Activated CD8-positive, alpha-beta T cell treated with anti-CD3 and anti-CD28 coated beads for 36 hours (primary cell): ENCODE measurements around the gene UVRAG. TPM values are rescaled to one million over a fixed set of nuclear protein-coding genes. Genes with fewer than 3 reads are reported as not detected.

ENCODE experiments used
- ATAC-seq: fragments of 200-7000 bp; cut with Tn5 transposase; one replicate; pipeline ENCODE4 v1.10.0; 2021; ENCODE audit warnings: mild to moderate bottlenecking, moderate library complexity
- CTCF ChIA-PET: fragments of 350-600 bp; sonication (Branson Sonifier 250); formaldehyde crosslinking; loops from one replicate; lab custom pipeline; 2021; ENCODE audit warnings: antibody characterized with exemption; lab: Charles Lee
- POLR2A ChIA-PET: fragments of 350-600 bp; sonication (Branson Sonifier 250); formaldehyde crosslinking; loops from one replicate; lab custom pipeline; 2021; ENCODE audit warnings: antibody characterized with exemption; lab: Charles Lee
- DNase-seq: peaks from one replicate; pipeline ENCODE4 v3.0.0-alpha.2; 2020
- H3K27ac Mint-ChIP-seq: one replicate; pipeline ENCODE4 v1.8.0; 2021; ENCODE audit warnings: mild to moderate bottlenecking, mixed read lengths
- H3K27me3 Mint-ChIP-seq: one replicate; pipeline ENCODE4 v1.8.0; 2021; ENCODE audit warnings: mixed read lengths
- H3K36me3 Mint-ChIP-seq: one replicate; pipeline ENCODE4 v1.8.0; 2021; ENCODE audit warnings: low read depth, mixed read lengths
- H3K4me1 Mint-ChIP-seq: one replicate; pipeline ENCODE4 v1.8.0; 2021; ENCODE audit warnings: low read depth, mixed read lengths
- H3K4me3 Mint-ChIP-seq: one replicate; pipeline ENCODE4 v1.8.0; 2021; ENCODE audit warnings: mild to moderate bottlenecking, moderate library complexity, mixed read lengths
- H3K9me3 Mint-ChIP-seq: one replicate; pipeline ENCODE4 v1.8.0; 2021; ENCODE audit warnings: mixed read lengths
- intact Hi-C: fragments of 100-400 bp; cut with micrococcal nuclease; formaldehyde crosslinking; loops from one replicate; pipeline ENCODE4 v1.10.0; 2022
- total RNA-seq, 2 experiments: library from RNA; stranded (reverse); gene quantifications; one replicate each; pipeline ENCODE4 v1.2.3, GENCODE V29; 2021
- TF ChIP-seq, protein P1 (sequence below): fragments of 200-600 bp; IDR thresholded peaks from one replicate; pipeline ENCODE4 v1.8.0; 2022; ENCODE audit warnings: antibody characterized with exemption, mild to moderate bottlenecking

UVRAG gene
- total RNA-seq, 2 experiments from 2014 or later: 14.4 to 15.7 TPM

DNA sequence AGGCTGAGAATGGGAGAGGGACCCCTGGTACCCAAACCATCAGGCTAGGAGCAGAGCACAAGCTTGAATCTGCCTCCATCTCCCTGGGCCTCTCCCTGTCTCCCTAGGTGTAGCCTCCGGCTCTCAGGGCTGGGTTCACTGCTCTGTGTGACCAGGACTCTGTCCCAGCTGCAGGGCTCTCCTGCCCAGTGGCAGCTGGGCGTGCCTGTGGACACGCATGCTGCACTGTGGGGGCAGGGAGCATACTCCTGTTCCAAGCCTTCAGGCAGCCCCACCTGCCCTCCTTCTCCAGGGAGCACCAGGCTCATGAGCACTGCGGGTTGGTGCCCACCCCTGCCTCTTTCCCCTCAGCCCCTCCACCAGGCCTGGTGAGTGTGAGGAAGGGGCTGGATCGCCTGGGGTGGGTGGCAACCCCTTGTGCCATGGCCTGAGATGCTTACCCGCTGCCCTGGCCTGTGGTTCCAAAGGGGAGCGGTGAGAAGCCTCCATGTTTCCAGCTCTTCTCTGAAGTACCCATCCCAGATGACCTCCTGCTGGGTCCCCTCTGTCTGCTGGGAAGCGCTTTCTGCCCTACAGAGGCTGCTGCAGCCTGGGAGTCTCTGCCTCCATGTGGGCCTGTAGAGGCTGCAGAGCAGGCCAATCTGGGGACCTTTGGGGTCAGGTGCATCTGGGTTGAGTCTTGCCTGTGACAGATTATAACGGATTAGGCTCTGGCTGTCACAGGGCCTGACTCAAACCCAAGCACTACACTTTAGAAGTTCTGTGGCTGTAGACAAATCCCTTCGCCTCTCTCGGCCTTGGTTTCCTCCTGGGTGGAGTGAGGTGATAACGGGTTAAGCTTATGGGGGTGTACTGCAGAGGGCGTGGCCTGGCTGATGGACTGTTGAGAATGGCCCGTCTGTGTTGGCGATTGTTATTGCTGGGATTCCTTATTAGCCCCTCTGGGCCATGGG lies 347.6 kb downstream of the UVRAG start:
- DNase-seq (no peak), ATAC-seq (no peak)
- intact Hi-C loops: no loop called here
- H3K27ac Mint-ChIP-seq: no peak overlapping the region
- no peaks in the 10 kb centered on the region for H3K27me3 Mint-ChIP-seq
- H3K4me3 Mint-ChIP-seq: no peak overlapping the region
- no peaks in the 10 kb centered on the region for H3K9me3 Mint-ChIP-seq
- no peaks in the 10 kb centered on the region for H3K36me3 Mint-ChIP-seq
- TF ChIP-seq, protein P1, sequence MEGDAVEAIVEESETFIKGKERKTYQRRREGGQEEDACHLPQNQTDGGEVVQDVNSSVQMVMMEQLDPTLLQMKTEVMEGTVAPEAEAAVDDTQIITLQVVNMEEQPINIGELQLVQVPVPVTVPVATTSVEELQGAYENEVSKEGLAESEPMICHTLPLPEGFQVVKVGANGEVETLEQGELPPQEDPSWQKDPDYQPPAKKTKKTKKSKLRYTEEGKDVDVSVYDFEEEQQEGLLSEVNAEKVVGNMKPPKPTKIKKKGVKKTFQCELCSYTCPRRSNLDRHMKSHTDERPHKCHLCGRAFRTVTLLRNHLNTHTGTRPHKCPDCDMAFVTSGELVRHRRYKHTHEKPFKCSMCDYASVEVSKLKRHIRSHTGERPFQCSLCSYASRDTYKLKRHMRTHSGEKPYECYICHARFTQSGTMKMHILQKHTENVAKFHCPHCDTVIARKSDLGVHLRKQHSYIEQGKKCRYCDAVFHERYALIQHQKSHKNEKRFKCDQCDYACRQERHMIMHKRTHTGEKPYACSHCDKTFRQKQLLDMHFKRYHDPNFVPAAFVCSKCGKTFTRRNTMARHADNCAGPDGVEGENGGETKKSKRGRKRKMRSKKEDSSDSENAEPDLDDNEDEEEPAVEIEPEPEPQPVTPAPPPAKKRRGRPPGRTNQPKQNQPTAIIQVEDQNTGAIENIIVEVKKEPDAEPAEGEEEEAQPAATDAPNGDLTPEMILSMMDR: no peak
- H3K4me1 Mint-ChIP-seq: peaks cover 1% of the 10 kb centered on the region
- CTCF ChIA-PET: interaction anchor here (3.0 kb wide), 1 partner anchor 10 kb away, joined by 16 read pairs; no protein-coding TSS in a partner anchor
- POLR2A ChIA-PET: no interaction called here

DNA sequence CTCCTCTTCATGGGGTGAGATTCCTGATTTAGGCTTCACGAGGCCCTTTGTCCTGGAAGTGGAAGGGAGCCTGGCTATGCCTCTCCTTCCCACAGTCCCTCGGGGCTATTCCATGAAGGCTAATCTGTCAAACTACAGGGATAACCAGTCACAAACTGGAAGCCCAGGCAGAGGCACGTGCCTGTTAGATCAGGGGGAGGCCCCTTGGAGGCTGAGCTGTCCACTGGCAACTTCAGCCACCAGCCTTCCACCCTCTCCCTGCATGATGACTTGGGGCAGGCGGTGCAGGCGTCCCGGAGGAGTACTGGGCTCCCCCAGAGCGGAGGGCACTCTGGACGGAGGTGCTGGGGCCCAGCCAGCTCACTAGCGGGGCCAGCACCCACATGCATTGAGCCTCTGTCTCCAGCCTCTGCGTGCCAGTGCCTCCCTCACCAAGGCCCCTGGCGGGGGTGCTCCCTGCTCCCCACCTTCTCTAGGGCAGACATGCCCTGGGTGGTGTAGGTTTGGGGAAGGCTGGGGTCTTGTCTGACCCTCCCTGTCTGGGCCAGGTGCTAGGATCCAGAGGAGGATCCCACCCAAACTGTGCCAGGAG lies 348.4 kb downstream of the UVRAG start:
- H3K4me1 Mint-ChIP-seq: peaks cover 1% of the 10 kb centered on the region
- TF ChIP-seq, protein P1: no peak
- H3K36me3 Mint-ChIP-seq: no peaks in the 10 kb centered on the region
- ATAC-seq (no peak), DNase-seq (no peak)
- intact Hi-C loops: no loop called here
- no peak overlapping the region for H3K4me3 Mint-ChIP-seq
- POLR2A ChIA-PET: no interaction called here
- no peaks in the 10 kb centered on the region for H3K9me3 Mint-ChIP-seq
- no peaks in the 10 kb centered on the region for H3K27me3 Mint-ChIP-seq
- CTCF ChIA-PET: interaction anchor here (3.0 kb wide), 1 partner anchor 11 kb away, joined by 16 read pairs; no protein-coding TSS in a partner anchor
- no peak overlapping the region for H3K27ac Mint-ChIP-seq

DNA sequence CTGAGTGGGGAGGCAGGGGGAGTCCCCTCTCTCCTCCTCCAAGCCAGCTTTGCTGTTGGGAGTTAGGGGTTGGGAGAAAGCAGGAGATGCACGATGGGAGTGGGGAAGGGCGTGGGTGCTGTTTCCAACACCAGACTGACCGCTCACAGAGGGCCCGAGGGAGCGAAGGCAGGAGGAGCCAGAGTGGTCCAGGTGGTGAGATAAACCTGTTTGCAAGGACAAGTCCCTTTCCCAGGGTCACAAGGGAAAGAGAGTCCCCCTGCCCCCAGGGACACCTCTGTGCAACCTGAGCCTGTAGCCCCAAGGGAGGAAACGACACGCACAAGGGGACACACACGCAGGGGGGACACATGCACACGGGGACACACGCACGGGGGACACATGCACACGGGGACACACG lies 349.1 kb downstream of the UVRAG start:
- POLR2A ChIA-PET: no interaction called here

DNA sequence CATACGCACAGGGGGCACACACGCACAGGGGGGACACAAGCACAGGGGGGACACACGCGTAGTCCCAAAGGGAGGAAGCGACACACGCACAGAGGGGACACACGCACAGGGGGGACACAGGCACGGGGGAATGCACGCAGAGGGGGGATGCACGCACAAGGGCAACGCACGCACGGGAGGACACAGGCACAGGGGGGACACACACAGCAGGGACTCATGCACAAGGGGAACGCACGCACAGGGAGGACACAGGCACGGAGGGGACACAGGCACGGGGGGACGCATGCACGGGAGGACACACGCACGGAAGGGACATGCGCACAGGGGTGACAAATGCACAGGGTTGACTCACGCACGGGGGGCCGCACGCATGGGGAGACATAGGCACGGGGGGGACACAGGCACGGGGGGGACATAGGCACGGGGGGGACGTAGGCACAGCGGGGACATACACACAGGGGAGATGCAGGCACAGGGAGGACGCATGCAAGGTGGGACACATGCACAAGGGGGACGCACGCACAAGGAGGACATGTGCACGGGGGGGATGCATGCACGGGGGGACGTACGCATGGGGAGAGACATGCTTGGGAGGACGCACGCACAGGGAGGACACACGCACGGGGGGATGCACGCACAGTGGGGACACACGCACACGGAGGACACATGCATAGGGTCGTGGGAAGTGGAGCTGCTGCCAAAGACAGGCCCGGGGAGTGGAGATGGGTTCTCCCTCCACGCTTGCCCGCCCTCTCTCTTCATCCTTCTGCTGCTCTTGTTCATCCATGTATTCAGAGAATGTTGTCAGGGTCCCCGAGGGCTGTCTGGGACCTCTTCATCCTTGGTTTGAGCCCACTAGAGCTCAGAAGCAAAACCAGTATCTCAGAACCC lies 350.1 kb downstream of the UVRAG start:
- Mint-ChIP-seq H3K9me3 (no peaks in the 10 kb centered on the region), H3K4me1 (peaks cover 1% of the 10 kb centered on the region), H3K36me3 (no peaks in the 10 kb centered on the region), H3K4me3 (no peak overlapping the region), H3K27ac (no peak overlapping the region), H3K27me3 (no peaks in the 10 kb centered on the region)
- intact Hi-C loops: no loop called here
- POLR2A ChIA-PET: no interaction called here
- TF ChIP-seq, protein P1: no peak
- CTCF ChIA-PET: interaction anchor here (1.8 kb wide), 1 partner anchor 13 kb away, joined by 7 read pairs; no protein-coding TSS in a partner anchor
- ATAC-seq (no peak), DNase-seq (no peak)

More for the DNA sequence above, 349.1 kb downstream of the UVRAG start:
- no peaks in the 10 kb centered on the region for H3K36me3 Mint-ChIP-seq
- H3K4me3 Mint-ChIP-seq: no peak overlapping the region
- H3K4me1 Mint-ChIP-seq: peaks cover 1% of the 10 kb centered on the region
- ATAC-seq (no peak), DNase-seq (no peak)
- no peaks in the 10 kb centered on the region for H3K9me3 Mint-ChIP-seq
- TF ChIP-seq, protein P1: no peak
- no peaks in the 10 kb centered on the region for H3K27me3 Mint-ChIP-seq
- CTCF ChIA-PET: interaction anchor here (3.0 kb wide), 1 partner anchor 12 kb away, joined by 16 read pairs; no protein-coding TSS in a partner anchor
- intact Hi-C loops: no loop called here
- no peak overlapping the region for H3K27ac Mint-ChIP-seq
